H1 (cell line): ENCODE measurements around the gene KIF15. TPM values are rescaled to one million over a fixed set of nuclear protein-coding genes. Genes with fewer than 3 reads are reported as not detected.
A peak's percentile ranks its signal among the peaks of the same experiment; 100 is the strongest.

Source experiments
- CTCF ChIA-PET: fragments of 300-600 bp; sonication (Branson Sonifier 250); formaldehyde crosslinking; loops from one replicate; lab custom pipeline; 2021; ENCODE audit not compliant: partially characterized antibody; lab: Charles Lee
- POLR2A ChIA-PET: fragments of 300-600 bp; sonication (Branson Sonifier 250); formaldehyde crosslinking; loops from one replicate; lab custom pipeline; 2021; ENCODE audit warnings: inconsistent platforms; ENCODE audit not compliant: partially characterized antibody; lab: Charles Lee
- DNase-seq, 2 experiments: peaks; one replicate each; pipeline versions ENCODE4 v3.0.0 to v3.0.0-alpha.2; 2010 to 2022; ENCODE audit warnings: low spot score in 2 of 2, low read depth in 1 of 2, mixed read lengths in 1 of 2
- FAIRE-seq: peaks from 2 replicates; lab custom pipeline; 2011; peaks lifted over from hg19 to GRCh38; lab: Jason Lieb, UNC
- H2AFZ ChIP-seq: 2 replicates; pipeline ENCODE4 v1.8.1; 2012; ENCODE audit warnings: low read length, inconsistent platforms
- H2AK5ac ChIP-seq: 2 replicates; pipeline ENCODE4 v1.6.1; 2013; ENCODE audit warnings: low read depth, low read length
- H2BK120ac ChIP-seq: replicated peaks from 2 replicates; pipeline ENCODE3; 2013; ENCODE audit warnings: low read depth, low read length, inconsistent platforms
- H2BK12ac ChIP-seq: 2 replicates; pipeline ENCODE4 v1.6.1; 2013; ENCODE audit warnings: low read depth, low read length
- H2BK15ac ChIP-seq: 2 replicates; pipeline ENCODE4 v1.6.1; 2013; ENCODE audit warnings: low read length
- H2BK20ac ChIP-seq: 2 replicates; pipeline ENCODE4 v1.6.1; 2013; ENCODE audit warnings: low read length
- H2BK5ac ChIP-seq: 2 replicates; pipeline ENCODE4 v1.6.1; 2013; ENCODE audit warnings: low read depth, low read length
- H3K14ac ChIP-seq: 2 replicates; pipeline ENCODE4 v1.6.1; 2013; ENCODE audit warnings: inconsistent platforms; ENCODE audit not compliant: insufficient read length
- H3K18ac ChIP-seq: 2 replicates; pipeline ENCODE4 v1.6.1; 2013; ENCODE audit warnings: low read length; ENCODE audit errors: extremely low read depth
- H3K23ac ChIP-seq: 2 replicates; pipeline ENCODE4 v1.6.1; 2013; ENCODE audit warnings: inconsistent platforms; ENCODE audit not compliant: insufficient read length
- H3K23me2 ChIP-seq: 2 replicates; pipeline ENCODE4 v1.6.1; 2013; ENCODE audit warnings: low read depth, low read length
- H3K27ac ChIP-seq: 2 replicates; pipeline ENCODE4 v1.6.1; 2011; ENCODE audit warnings: low read depth, low read length, inconsistent platforms
- H3K27me3 ChIP-seq, 4 experiments: replicated peaks in 1 of 4; 1 replicate in 1 of 4; 2 replicates in 3 of 4; pipeline versions ENCODE4 v1.6.1 to v1.8.1; 2011 to 2013; ENCODE audit warnings: low read length in 3 of 4, mild to moderate bottlenecking in 3 of 4, inconsistent platforms in 2 of 4, mixed read lengths in 2 of 4, moderate library complexity in 1 of 4; ENCODE audit not compliant: control insufficient read depth in 3 of 4, insufficient read depth in 3 of 4; ENCODE audit errors: extremely low read depth in 1 of 4
- H3K36me3 ChIP-seq, 4 experiments: 2 replicates each; pipeline versions ENCODE4 v1.6.1 to v1.8.1; 2011 to 2013; ENCODE audit warnings: mild to moderate bottlenecking in 4 of 4, low read length in 3 of 4, moderate library complexity in 2 of 4, control low read depth in 1 of 4, inconsistent platforms in 1 of 4; ENCODE audit not compliant: insufficient read depth in 4 of 4, control insufficient read depth in 2 of 4
- H3K4ac ChIP-seq: replicated peaks from 2 replicates; pipeline ENCODE3; 2013; ENCODE audit warnings: low read length, low read depth, mixed read lengths, inconsistent platforms; ENCODE audit not compliant: insufficient read length
- H3K4me1 ChIP-seq, 4 experiments: replicated peaks in 1 of 4; 1 replicate in 1 of 4; 2 replicates in 3 of 4; pipeline versions ENCODE4 v1.6.1 to v1.8.1; 2011 to 2013; ENCODE audit warnings: low read length in 3 of 4, inconsistent platforms in 2 of 4, mixed read lengths in 1 of 4; ENCODE audit not compliant: insufficient read depth in 4 of 4, control insufficient read depth in 3 of 4
- H3K4me2 ChIP-seq, 2 experiments: 2 replicates each; pipeline versions ENCODE4 v1.6.1 to v1.8.1; 2011 to 2013; ENCODE audit warnings: low read depth in 2 of 2, low read length in 2 of 2, control low read depth in 1 of 2, inconsistent platforms in 1 of 2, mild to moderate bottlenecking in 1 of 2; ENCODE audit not compliant: insufficient read depth in 1 of 2
- H3K4me3 ChIP-seq, 4 experiments: fragments of 200-600, 300-600 bp in 1 of 4; sonication (generic), shearing (Covaris generic), sonication (Bioruptor Twin) in 1 of 4; 2 replicates each; pipeline versions ENCODE4 v1.5.1 to v1.8.1; 2011 to 2016; ENCODE audit warnings: low read length in 4 of 4, low read depth in 3 of 4, control low read depth in 2 of 4, inconsistent platforms in 2 of 4, mild to moderate bottlenecking in 2 of 4, mixed read lengths in 1 of 4, moderate library complexity in 1 of 4; ENCODE audit not compliant: insufficient read depth in 2 of 4; ENCODE audit errors: extremely low read depth in 1 of 4
- H3K56ac ChIP-seq: replicated peaks from 2 replicates; pipeline ENCODE3; 2013; ENCODE audit warnings: low read depth, mild to moderate bottlenecking, mixed read lengths, low read length, inconsistent platforms; ENCODE audit not compliant: insufficient read length
- H3K79me1 ChIP-seq: 2 replicates; pipeline ENCODE4 v1.6.1; 2013; ENCODE audit warnings: low read depth, low read length, control low read depth
- H3K79me2 ChIP-seq, 2 experiments: 2 replicates each; pipeline versions ENCODE4 v1.6.1 to v1.8.1; 2012 to 2013; ENCODE audit warnings: low read length in 2 of 2, mild to moderate bottlenecking in 2 of 2, inconsistent platforms in 1 of 2; ENCODE audit not compliant: insufficient read depth in 2 of 2, control insufficient read depth in 1 of 2
- H3K9ac ChIP-seq, 4 experiments: replicated peaks in 1 of 4; 1 replicate in 1 of 4; 2 replicates in 3 of 4; pipeline versions ENCODE4 v1.6.1 to v1.8.1; 2011 to 2013; ENCODE audit warnings: low read depth in 3 of 4, low read length in 3 of 4, control low read depth in 2 of 4, mild to moderate bottlenecking in 2 of 4, moderate library complexity in 2 of 4, inconsistent platforms in 1 of 4; ENCODE audit errors: extremely low read depth in 1 of 4
- H3K9me3 ChIP-seq, 2 experiments: 2 replicates each; pipeline versions ENCODE4 v1.6.1 to v1.8.1; 2012 to 2013; ENCODE audit warnings: mild to moderate bottlenecking in 2 of 2, moderate library complexity in 2 of 2, control low read depth in 1 of 2, inconsistent platforms in 1 of 2, low read depth in 1 of 2, low read length in 1 of 2, mixed read lengths in 1 of 2; ENCODE audit not compliant: insufficient read depth in 2 of 2
- H4K20me1 ChIP-seq, 2 experiments: replicated peaks in 1 of 2; 2 replicates each; pipeline versions ENCODE3 to v1.8.1; 2011 to 2013; ENCODE audit warnings: inconsistent platforms in 2 of 2, low read length in 2 of 2, mild to moderate bottlenecking in 1 of 2; ENCODE audit not compliant: insufficient read depth in 2 of 2, control insufficient read depth in 1 of 2
- H4K5ac ChIP-seq: 2 replicates; pipeline ENCODE4 v1.6.1; 2013; ENCODE audit warnings: low read length, low read depth, mixed read lengths, inconsistent platforms; ENCODE audit not compliant: insufficient read length
- H4K8ac ChIP-seq: 2 replicates; pipeline ENCODE4 v1.8.0; 2013; ENCODE audit warnings: mild to moderate bottlenecking, moderate library complexity, low read length, inconsistent platforms; ENCODE audit not compliant: insufficient read depth; ENCODE audit errors: extremely low read depth
- H4K91ac ChIP-seq: replicated peaks from 2 replicates; pipeline ENCODE3; 2013; ENCODE audit warnings: low read length, mixed read lengths, inconsistent platforms; ENCODE audit not compliant: insufficient read length
- ASH2L ChIP-seq: fragments of 200-600, 300-600 bp; sonication (generic); IDR thresholded peaks from one replicate; pipeline ENCODE4 v1.7.1; 2017; ENCODE audit warnings: low read length
- BCL11A ChIP-seq, 2 experiments: IDR thresholded peaks; one replicate each; pipeline ENCODE4 v1.6.1; 2011; ENCODE audit warnings: low read depth in 2 of 2, low read length in 2 of 2, mild to moderate bottlenecking in 2 of 2
- KDM5A ChIP-seq: fragments of 200-600 bp; IDR thresholded peaks from 2 replicates; pipeline ENCODE4 v1.7.1; 2012; ENCODE audit warnings: mild to moderate bottlenecking, low read length, inconsistent platforms, mixed read lengths
- POLR2A ChIP-seq, 2 experiments: IDR thresholded peaks; 1 replicate in 1 of 2; 2 replicates in 1 of 2; pipeline ENCODE4 v1.6.1; 2011; ENCODE audit warnings: low read depth in 2 of 2, low read length in 2 of 2, mild to moderate bottlenecking in 2 of 2; ENCODE audit errors: control extremely low read depth in 1 of 2
- RAD21 ChIP-seq, 2 experiments: IDR thresholded peaks in 1 of 2; conservative IDR thresholded peaks in 1 of 2; 2 replicates each; pipeline ENCODE4 v1.6.1; 2011; ENCODE audit warnings: low read depth in 2 of 2, low read length in 2 of 2, improper control_type of control experiment in 1 of 2, inconsistent platforms in 1 of 2, mild to moderate bottlenecking in 1 of 2, moderate library complexity in 1 of 2
- RNF2 ChIP-seq: fragments of 200-900, 300-1000 bp; sonication (generic); IDR thresholded peaks from 2 replicates; pipeline ENCODE4 v1.7.1; 2016; ENCODE audit warnings: borderline replicate concordance, low read depth, mild to moderate bottlenecking, antibody characterized with exemption, low read length; ENCODE audit not compliant: poor library complexity, severe bottlenecking; ENCODE audit errors: missing control alignments
- SRF ChIP-seq: IDR thresholded peaks from 2 replicates; pipeline ENCODE4 v1.6.1; 2011; ENCODE audit warnings: mild to moderate bottlenecking, low read depth, low read length, moderate library complexity
- TAF7 ChIP-seq: optimal IDR thresholded peaks from 2 replicates; pipeline ENCODE3; 2011; ENCODE audit warnings: low read depth, mild to moderate bottlenecking, inconsistent platforms, low read length, moderate library complexity, borderline replicate concordance
- WGBS, 2 experiments: shearing (Covaris generic) in 1 of 2; methylation state at CpG; one replicate each; pipeline versions ENCODE4 v1.1.6 to v1.1.7; 2013 to 2015; ENCODE audit warnings: low lambda C conversion rate in 2 of 2, mixed read lengths in 2 of 2, inconsistent platforms in 1 of 2, low coverage in 1 of 2, missing lambda C conversion rate in 1 of 2; ENCODE audit not compliant: insufficient replicate concordance in 2 of 2, insufficient coverage in 1 of 2, insufficient read length in 1 of 2; ENCODE audit errors: extremely low coverage in 1 of 2, missing lambda C conversion rate in 1 of 2; 5-methylcytosine and 5-hydroxymethylcytosine counted together
- polyA plus RNA-seq, 7 experiments: library from polyadenylated mRNA; depleted of rRNA in 3 of 7; stranded (reverse) in 5 of 7; unstranded in 2 of 7; fragments of >200 nt in 5 of 7; fragments of 200-250 nt in 2 of 7; gene quantifications; 1 replicate in 5 of 7; 2 replicates in 1 of 7; 4 replicates in 1 of 7; pipeline versions ENCODE4 v1.2.1 to v1.2.3, GENCODE V29; 2011 to 2013; ENCODE audit warnings: missing spikeins in 2 of 7, mixed read lengths in 2 of 7
- total RNA-seq: library from RNA; stranded (reverse); fragmentation: NEBNext Ultra II Directional; extraction: Animal tissue kit (Norgen Biotek cat#: 25700); gene quantifications from 2 replicates; pipeline ENCODE4 v1.2.1, GENCODE V29; 2021

KIF15 gene
- total and polyA plus RNA-seq, 2 of the 8 experiments (the other 6 are each of a cell fraction or from before 2014, with no cell fraction given): 4.2 to 25.5 TPM

GRCh38 chr3:44761101-44761423, 532 bp upstream of the KIF15 start:
- no peak overlapping the region; the same call in 1 of the 2 replicates for H2BK12ac ChIP-seq
- peak overlapping the region; percentile 98 for H4K8ac ChIP-seq
- H2AFZ ChIP-seq: peak overlapping the region; percentile 57; the same call in 1 of the 2 replicates
- H3K56ac ChIP-seq: no peak overlapping the region
- H3K14ac ChIP-seq: no peak overlapping the region
- no peak overlapping the region for H4K5ac ChIP-seq
- peaks cover 4 to 75% of the 10 kb centered on the region in 2 experiments; a peak in 3 of 4 replicates for H3K79me2 ChIP-seq
- ChIA-PET CTCF (interaction anchor here (0.7 to 1.2 kb wide), 2 partner anchors 196 to 670 kb away, joined by 4 read pairs; no protein-coding TSS in a partner anchor), POLR2A (interaction anchor here (0.7 to 4.1 kb wide), 26 partner anchors 24 to 422 kb away, joined by 3 to 37 read pairs (median 4); partner anchors contain the start of genes TCAIM, ZNF197, ZNF35 and ZNF501)
- WGBS, 2 experiments: 8% methylated on average over 15 of the region's 15 CpGs; no CpG with 5 or more reads in 1 of the 2 experiments
- peak overlapping the region; percentile 59 for H3K4ac ChIP-seq
- peak overlapping the region; percentile 34 for H4K91ac ChIP-seq
- no peak overlapping the region for H2BK120ac ChIP-seq
- peak overlapping the region; percentile 45 for H2BK5ac ChIP-seq
- H4K20me1 ChIP-seq: no peaks in the 10 kb centered on the region
- H3K79me1 ChIP-seq: peaks cover 3% of the 10 kb centered on the region; the same call in 1 of the 2 replicates
- peak in 1 of 2 experiments; percentile 44 for DNase-seq
- peaks cover 2% of the 10 kb centered on the region; the same call in 1 of the 2 replicates for H3K23me2 ChIP-seq
- no peak overlapping the region for H2BK20ac ChIP-seq
- no peak overlapping the region for H2BK15ac ChIP-seq
- peaks cover 0 to 1% of the 10 kb centered on the region in 2 experiments; a peak in 2 of 4 replicates for H3K9me3 ChIP-seq
- peaks cover 2 to 25% (median 12%) of the 10 kb centered on the region in 4 experiments for H3K36me3 ChIP-seq
- FAIRE-seq: no peak
- H3K9ac ChIP-seq: peak overlapping the region; percentile 64 to 94 (median 93)
- H3K27me3 ChIP-seq: no peaks in the 10 kb centered on the region
- H3K4me1 ChIP-seq: no peaks in the 10 kb centered on the region; a peak in 1 of 7 replicates
- H3K23ac ChIP-seq: no peak overlapping the region
- H3K18ac ChIP-seq: no peak overlapping the region
- peak overlapping the region; percentile 69 for H3K27ac ChIP-seq
- peak overlapping the region; percentile 89 to 97 (median 92) for H3K4me3 ChIP-seq
- H2AK5ac ChIP-seq: no peak overlapping the region
- peak overlapping the region; percentile 68 to 72 for H3K4me2 ChIP-seq
- no peak for TF ChIP-seq TAF7
- TF ChIP-seq RAD21 (IDR thresholded peaks at IDR 0.05 in 1 of 2, conservative IDR thresholded peaks at IDR 0.05 in 1 of 2; ENCODE audit: low read depth in 2 of 2, low read length in 2 of 2): no peak
- TF ChIP-seq SRF: no peak
- no peak for TF ChIP-seq POLR2A (IDR thresholded peaks at IDR 0.05; ENCODE audit: control extremely low read depth in 1 of 2, low read depth in 2 of 2, low read length in 2 of 2)
- TF ChIP-seq KDM5A: no peak
- TF ChIP-seq BCL11A (IDR thresholded peaks at IDR 0.05; ENCODE audit: low read depth in 2 of 2, low read length in 2 of 2): no peak
- TF ChIP-seq RNF2: no peak
- TF ChIP-seq ASH2L: no peak
